Stimulated activated CD8-positive, alpha-beta memory T cell treated with anti-CD3 and anti-CD28 coated beads, Interleukin-15, amount 100 ng/mL, for 1 hour (primary cell): ENCODE measurements around the gene PLXDC1.

Experiments used
- DNase-seq: peaks from one replicate; pipeline ENCODE4 v3.0.0-alpha.2; 2020; ENCODE audit warnings: low read depth

PLXDC1 gene

GRCh38 chr17:39014044-39014794 is 137.2 kb downstream of the PLXDC1 start:
- no peak for DNase-seq
